ENCODE measurements around the gene KCNJ6. TPM values are rescaled to one million over a fixed set of nuclear protein-coding genes. Genes with fewer than 3 reads are reported as not detected.

KCNJ6 gene
- total RNA-seq, 1 donor from 2014 or later: 2.6 TPM

DNA sequence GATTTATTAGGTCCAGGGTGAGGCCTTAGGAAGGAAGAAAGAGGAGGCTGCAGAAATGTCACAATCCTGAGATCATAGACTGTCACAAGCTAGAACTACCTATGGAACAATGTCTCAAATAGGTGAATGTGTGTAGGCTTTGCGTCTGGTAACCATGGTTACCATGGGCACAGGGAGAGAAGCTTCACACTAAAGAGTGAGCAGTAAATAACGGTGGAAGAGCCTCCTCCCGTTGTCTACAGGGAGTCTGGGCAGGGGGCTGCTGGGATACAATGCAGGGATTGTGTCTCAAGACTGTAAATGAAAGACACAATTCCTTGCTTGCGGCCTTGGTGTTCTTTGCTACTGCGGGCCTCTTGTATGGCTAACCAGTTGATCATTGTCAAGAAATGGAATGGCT is 28.2 kb upstream of the KCNJ6 start:
- Histone ChIP-seq H3K9me3 (ENCODE audit: insufficient read depth, low read depth, low read length) (no peaks in the 10 kb centered on the region), H3K4me2 (ENCODE audit: low read length) (no peak overlapping the region), H4K20me1 (ENCODE audit: insufficient read depth, low read length) (no peaks in the 10 kb centered on the region), H3K4me1 (ENCODE audit: insufficient read depth, low read length) (no peaks in the 10 kb centered on the region), H3K27me3 (ENCODE audit: insufficient read depth, low read length) (no peaks in the 10 kb centered on the region), H3K79me2 (ENCODE audit: insufficient read depth, low read length) (no peaks in the 10 kb centered on the region), H3K36me3 (ENCODE audit: insufficient read depth, low read length) (no peaks in the 10 kb centered on the region), H3K27ac (ENCODE audit: low read depth, low read length) (no peak overlapping the region), H3K9ac (ENCODE audit: low read length) (no peak overlapping the region), H3K4me3 (ENCODE audit: insufficient read depth, low read depth, low read length) (no peak overlapping the region), H2AFZ (ENCODE audit: low read depth, low read length) (no peak overlapping the region)
- Mint-ChIP-seq H3K36me3 (ENCODE audit: low read depth, unreplicated experiment) (no peaks in the 10 kb centered on the region), H3K4me1 (ENCODE audit: low read depth, unreplicated experiment) (peaks cover 3% of the 10 kb centered on the region), H3K9me3 (ENCODE audit: unreplicated experiment) (no peaks in the 10 kb centered on the region), H3K4me3 (ENCODE audit: unreplicated experiment) (no peak overlapping the region), H3K27me3 (ENCODE audit: low read depth, unreplicated experiment) (no peaks in the 10 kb centered on the region), H3K27ac (ENCODE audit: unreplicated experiment) (no peak overlapping the region)
- DNase-seq (ENCODE audit: low read depth) (no peak), FAIRE-seq (no peak)
- no peak for TF ChIP-seq EZH2 (IDR thresholded peaks at IDR 0.05; ENCODE audit: insufficient read depth, low read length)
- TF ChIP-seq, protein P1, sequence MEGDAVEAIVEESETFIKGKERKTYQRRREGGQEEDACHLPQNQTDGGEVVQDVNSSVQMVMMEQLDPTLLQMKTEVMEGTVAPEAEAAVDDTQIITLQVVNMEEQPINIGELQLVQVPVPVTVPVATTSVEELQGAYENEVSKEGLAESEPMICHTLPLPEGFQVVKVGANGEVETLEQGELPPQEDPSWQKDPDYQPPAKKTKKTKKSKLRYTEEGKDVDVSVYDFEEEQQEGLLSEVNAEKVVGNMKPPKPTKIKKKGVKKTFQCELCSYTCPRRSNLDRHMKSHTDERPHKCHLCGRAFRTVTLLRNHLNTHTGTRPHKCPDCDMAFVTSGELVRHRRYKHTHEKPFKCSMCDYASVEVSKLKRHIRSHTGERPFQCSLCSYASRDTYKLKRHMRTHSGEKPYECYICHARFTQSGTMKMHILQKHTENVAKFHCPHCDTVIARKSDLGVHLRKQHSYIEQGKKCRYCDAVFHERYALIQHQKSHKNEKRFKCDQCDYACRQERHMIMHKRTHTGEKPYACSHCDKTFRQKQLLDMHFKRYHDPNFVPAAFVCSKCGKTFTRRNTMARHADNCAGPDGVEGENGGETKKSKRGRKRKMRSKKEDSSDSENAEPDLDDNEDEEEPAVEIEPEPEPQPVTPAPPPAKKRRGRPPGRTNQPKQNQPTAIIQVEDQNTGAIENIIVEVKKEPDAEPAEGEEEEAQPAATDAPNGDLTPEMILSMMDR (IDR thresholded peaks at IDR 0.05; ENCODE audit: insufficient read depth, low read depth, low read length): no peak

DNA sequence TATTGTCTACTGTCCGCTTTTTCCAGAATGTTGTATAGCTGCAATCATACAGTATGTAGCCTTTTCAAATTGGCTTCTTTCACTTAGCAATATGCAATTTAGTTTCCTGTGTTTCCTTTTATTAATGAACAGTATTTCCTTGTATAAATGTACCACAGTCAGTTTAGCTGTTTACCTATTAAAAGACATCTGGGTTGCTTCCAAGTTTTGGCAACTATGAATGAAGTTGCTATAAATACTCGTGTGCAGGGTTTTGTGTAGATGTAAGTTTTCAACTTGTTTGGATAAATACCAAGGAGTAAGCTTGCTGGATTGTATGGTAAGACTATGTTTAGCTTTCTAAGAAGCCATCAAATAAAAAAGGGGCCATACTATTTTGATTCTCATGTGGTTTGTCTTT is 24.4 kb upstream of the KCNJ6 start:
- Histone ChIP-seq H3K4me1 (ENCODE audit: insufficient read depth, low read length) (no peaks in the 10 kb centered on the region), H3K9ac (ENCODE audit: low read length) (no peak overlapping the region), H3K27me3 (ENCODE audit: insufficient read depth, low read length) (no peaks in the 10 kb centered on the region), H3K36me3 (ENCODE audit: insufficient read depth, low read length) (no peaks in the 10 kb centered on the region), H4K20me1 (ENCODE audit: insufficient read depth, low read length) (no peaks in the 10 kb centered on the region), H3K4me3 (ENCODE audit: insufficient read depth, low read depth, low read length) (no peak overlapping the region), H3K27ac (ENCODE audit: low read depth, low read length) (no peak overlapping the region), H2AFZ (ENCODE audit: low read depth, low read length) (no peak overlapping the region), H3K79me2 (ENCODE audit: insufficient read depth, low read length) (no peaks in the 10 kb centered on the region), H3K9me3 (ENCODE audit: insufficient read depth, low read depth, low read length) (no peaks in the 10 kb centered on the region), H3K4me2 (ENCODE audit: low read length) (no peak overlapping the region)
- no peak for FAIRE-seq
- Mint-ChIP-seq H3K4me3 (ENCODE audit: unreplicated experiment) (no peak overlapping the region), H3K9me3 (ENCODE audit: unreplicated experiment) (peaks cover 4% of the 10 kb centered on the region), H3K27ac (ENCODE audit: unreplicated experiment) (no peak overlapping the region), H3K4me1 (ENCODE audit: low read depth, unreplicated experiment) (no peaks in the 10 kb centered on the region), H3K36me3 (ENCODE audit: low read depth, unreplicated experiment) (no peaks in the 10 kb centered on the region), H3K27me3 (ENCODE audit: low read depth, unreplicated experiment) (no peaks in the 10 kb centered on the region)
- no peak for DNase-seq (ENCODE audit: low read depth)
- TF ChIP-seq, protein P1 (IDR thresholded peaks at IDR 0.05; ENCODE audit: insufficient read depth, low read depth, low read length): no peak
- TF ChIP-seq EZH2 (IDR thresholded peaks at IDR 0.05; ENCODE audit: insufficient read depth, low read length): no peak

DNA sequence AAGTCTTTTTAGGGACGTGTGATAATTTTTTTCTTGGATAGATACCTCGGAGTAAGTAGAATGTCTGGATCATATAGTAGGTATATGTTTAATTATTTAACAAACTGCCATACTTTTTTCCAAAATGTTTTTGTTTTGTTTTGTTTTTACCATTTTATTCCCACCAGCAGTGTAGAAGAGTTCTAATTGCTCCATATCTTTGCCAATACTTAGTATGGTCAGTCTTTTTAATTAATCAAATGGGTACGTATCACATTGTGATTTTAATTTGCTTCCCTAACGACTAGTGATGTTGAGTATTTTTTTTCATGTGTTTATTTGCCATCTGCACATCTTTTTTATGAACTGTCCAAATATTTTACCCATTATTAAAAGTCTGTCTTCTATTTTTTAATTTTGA is 23.6 kb upstream of the KCNJ6 start:
- H3K27me3 Mint-ChIP-seq (ENCODE audit: low read depth, unreplicated experiment): no peaks in the 10 kb centered on the region
- no peaks in the 10 kb centered on the region for H3K9me3 ChIP-seq (ENCODE audit: insufficient read depth, low read depth, low read length)
- no peaks in the 10 kb centered on the region for H3K4me1 Mint-ChIP-seq (ENCODE audit: low read depth, unreplicated experiment)
- no peak overlapping the region for H3K4me3 Mint-ChIP-seq (ENCODE audit: unreplicated experiment)
- no peaks in the 10 kb centered on the region for H3K36me3 ChIP-seq (ENCODE audit: insufficient read depth, low read length)
- peaks cover 4% of the 10 kb centered on the region for H3K9me3 Mint-ChIP-seq (ENCODE audit: unreplicated experiment)
- no peak overlapping the region for H3K9ac ChIP-seq (ENCODE audit: low read length)
- no peak for FAIRE-seq
- no peak overlapping the region for H3K4me2 ChIP-seq (ENCODE audit: low read length)
- no peaks in the 10 kb centered on the region for H4K20me1 ChIP-seq (ENCODE audit: insufficient read depth, low read length)
- no peaks in the 10 kb centered on the region for H3K79me2 ChIP-seq (ENCODE audit: insufficient read depth, low read length)
- no peak for TF ChIP-seq EZH2 (IDR thresholded peaks at IDR 0.05; ENCODE audit: insufficient read depth, low read length)
- TF ChIP-seq, protein P1 (IDR thresholded peaks at IDR 0.05; ENCODE audit: insufficient read depth, low read depth, low read length): no peak
- no peaks in the 10 kb centered on the region for H3K4me1 ChIP-seq (ENCODE audit: insufficient read depth, low read length)
- no peak overlapping the region for H3K4me3 ChIP-seq (ENCODE audit: insufficient read depth, low read depth, low read length)
- no peaks in the 10 kb centered on the region for H3K36me3 Mint-ChIP-seq (ENCODE audit: low read depth, unreplicated experiment)
- no peak overlapping the region for H2AFZ ChIP-seq (ENCODE audit: low read depth, low read length)
- H3K27ac Mint-ChIP-seq (ENCODE audit: unreplicated experiment): no peak overlapping the region
- DNase-seq (ENCODE audit: low read depth): no peak
- no peak overlapping the region for H3K27ac ChIP-seq (ENCODE audit: low read depth, low read length)
- no peaks in the 10 kb centered on the region for H3K27me3 ChIP-seq (ENCODE audit: insufficient read depth, low read length)

All from astrocyte (in vitro differentiated cells and primary cell).